HG03520 (cell line): ENCODE measurements around the gene LRRC25.

Source experiments
- ATAC-seq: cut with Tn5 transposase; IDR thresholded peaks from one replicate; pipeline ENCODE4 v1.9.1; 2021; ENCODE audit warnings: mild to moderate bottlenecking, moderate library complexity; ENCODE audit not compliant: unreplicated experiment

The LRRC25 gene

DNA sequence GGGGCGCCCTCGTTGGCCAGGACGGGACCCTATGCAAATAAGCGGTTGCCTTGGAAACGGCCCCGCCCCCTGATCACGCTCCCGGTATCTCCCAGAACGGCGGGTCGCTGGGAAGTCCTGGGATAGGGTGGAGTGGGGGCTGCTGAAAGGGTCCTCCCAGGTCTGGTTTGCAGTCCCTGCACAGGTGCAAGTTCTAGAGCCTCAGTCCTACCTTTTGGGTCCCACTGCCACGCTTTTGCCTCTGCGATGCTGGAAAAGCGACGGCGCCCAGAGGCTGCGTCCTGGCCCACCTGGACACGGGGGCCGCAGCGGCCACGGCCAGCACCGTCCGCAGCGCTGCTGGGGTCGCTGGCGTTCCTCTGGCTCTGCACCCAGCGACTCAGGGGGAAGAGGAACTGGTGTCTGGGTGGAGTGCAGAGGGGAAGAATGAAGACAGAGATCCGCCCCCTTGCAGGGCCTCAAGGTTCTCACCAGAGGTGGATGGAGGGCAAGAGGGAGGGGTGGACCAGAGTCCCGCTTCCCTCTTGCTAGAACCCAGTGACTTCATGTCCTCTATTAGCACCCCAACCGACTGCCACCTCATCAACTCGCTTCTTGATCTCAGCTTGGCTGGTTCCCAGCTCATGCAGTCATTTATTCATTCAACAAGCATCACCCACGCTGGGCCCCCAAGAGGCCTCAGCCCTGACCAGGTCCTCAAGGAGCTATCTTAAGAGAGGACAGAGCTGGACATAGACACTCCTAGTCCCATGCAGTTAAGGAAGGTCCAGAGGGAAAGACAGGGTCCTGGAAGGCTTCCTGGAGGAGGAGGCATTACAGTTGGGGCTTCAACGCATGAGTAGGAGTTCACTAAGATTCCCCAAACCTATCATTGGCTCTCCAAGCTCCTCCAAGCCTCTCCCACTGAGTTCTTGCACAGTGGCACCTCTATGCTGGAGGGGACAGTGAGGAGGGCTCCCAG lies at the start of gene LRRC25:
LRRC25 (minus strand) TSS at position 381 of the 961 bp plus-strand sequence. CDS start 659 bp downstream, outside the sequence.
- ATAC-seq: no peak

DNA sequence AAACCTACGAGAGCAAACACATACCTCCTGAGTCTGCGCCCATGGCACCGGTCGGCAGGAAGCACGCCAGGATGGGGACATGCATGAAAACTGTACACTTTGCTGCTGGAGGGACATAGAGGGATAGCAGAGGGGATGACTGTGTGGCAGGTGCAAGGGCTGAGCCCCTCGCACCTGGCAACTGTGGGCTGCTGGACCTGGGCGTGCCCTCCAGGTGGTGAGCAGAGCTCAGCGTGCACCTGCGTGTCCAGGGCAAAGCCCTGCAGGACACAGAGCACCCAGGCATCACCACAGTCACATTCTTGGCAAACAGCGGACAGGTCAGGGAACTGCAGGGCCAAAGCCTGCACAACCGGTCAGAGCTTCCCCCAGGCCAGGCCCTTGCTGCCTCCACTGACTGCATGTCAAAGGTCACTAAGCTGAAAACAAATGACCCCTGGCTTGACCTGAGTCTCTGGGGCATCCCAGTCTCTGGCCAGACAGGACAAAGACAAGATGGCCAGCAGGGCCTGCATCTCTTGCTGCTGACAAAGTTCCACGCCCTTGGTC lies 49.5 kb upstream of the LRRC25 start:
- ATAC-seq: no peak

DNA sequence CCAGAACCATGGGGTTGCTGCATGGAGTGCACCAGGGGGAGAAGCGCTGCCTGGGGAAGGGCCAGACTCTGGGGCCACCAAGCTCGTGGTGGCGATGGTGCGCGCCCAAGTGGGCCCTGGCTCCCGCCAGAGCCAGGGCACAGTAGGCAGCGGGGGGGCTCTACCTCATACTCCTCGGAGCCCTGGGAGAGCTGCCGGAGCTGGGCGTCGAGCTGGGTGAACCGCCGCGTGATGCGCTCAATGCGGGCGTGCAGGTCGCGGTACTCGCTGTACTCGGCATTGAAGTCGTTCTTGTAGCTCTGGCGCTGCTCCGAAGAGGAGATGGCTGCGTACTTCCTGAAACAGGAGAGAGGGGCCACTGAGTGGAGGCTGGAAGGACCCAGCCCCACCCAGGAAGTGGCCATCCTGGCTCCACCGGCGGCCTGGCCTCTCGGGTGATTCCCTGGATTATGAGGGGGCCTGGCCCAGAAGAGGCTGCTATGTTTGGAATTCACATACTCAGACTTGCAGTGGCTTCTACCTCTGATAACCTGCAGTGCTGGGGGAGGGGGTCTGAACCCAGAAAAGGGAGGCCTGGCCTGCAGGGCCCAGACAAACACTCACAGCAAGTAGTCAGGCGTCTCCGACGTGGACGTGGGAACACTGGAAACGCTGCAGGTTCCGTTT lies 48.9 kb upstream of the LRRC25 start:
- no peak for ATAC-seq

DNA sequence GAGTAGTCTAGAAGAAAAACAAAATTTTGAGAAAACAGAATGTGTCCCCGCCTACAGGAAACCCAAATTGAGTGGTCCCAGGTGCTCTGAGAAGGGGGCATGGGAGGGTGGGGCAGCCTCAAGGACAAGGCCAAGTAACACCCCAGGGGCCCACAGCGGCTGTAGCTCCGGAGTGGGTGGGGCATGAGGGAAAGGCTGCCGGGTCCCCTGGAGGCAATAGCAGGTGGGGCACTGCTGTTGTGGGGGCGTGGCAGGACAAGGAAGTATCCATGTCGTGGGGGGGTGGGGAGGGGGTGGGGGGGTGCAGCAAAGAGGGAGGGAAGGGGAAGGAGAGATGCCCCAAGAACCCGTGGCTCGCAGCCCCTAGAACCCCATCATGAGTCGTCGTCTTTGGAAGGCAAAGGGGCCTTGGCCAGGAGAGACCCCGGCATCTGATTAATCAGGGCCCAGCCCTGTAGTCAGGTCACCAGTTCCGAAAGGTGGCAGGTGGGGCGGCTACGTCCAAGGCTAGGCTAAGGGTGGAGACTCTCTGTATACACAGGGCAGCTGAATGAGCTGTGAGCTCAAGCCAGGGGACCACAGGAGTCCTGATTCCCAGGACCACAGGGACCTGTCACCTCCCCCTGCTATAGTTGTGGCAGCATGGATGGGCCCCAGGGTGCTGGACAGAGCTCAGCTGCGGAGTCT lies 48.0 kb upstream of the LRRC25 start:
- ATAC-seq: no peak

DNA sequence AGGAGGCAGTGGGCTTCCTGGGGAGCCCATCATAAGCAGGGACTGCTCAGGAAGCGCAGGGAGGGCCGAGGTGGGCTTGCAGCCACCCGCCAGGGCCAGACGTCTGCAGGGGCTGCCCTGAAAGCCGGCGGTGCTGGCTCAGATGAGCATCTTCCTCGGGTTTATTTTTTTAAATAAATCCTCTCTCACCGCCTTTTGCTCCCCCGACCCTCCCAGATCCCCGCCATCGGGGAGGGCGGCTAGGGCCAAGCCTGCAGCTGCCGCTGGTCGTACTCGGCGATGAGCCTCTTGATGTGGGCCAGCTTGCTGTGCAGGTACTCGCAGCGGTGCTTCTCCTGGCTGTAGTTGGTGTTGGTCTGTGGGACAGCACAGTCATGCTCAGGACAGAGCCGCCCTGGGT lies 47.1 kb upstream of the LRRC25 start:
- no peak for ATAC-seq

DNA sequence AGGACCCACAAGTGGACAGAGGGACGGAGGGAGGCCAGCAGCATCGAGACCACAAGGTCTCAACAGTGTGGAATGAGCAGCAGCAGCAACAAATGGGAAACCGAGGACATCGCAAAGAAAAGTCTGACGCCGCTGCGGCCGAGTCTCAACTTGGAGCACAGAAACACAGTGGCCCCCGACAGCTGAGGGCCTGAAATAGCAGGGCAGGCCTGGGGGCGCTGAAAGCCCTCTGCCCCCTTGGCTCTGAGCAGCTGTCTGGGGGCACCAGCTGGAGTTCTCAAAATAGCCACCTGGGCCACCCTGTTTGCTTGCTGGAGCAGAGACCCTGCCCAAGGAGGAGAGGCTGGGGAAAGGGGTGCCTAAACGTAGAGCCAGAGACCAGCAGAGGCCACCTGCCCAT lies 46.4 kb upstream of the LRRC25 start:
- ATAC-seq: no peak

DNA sequence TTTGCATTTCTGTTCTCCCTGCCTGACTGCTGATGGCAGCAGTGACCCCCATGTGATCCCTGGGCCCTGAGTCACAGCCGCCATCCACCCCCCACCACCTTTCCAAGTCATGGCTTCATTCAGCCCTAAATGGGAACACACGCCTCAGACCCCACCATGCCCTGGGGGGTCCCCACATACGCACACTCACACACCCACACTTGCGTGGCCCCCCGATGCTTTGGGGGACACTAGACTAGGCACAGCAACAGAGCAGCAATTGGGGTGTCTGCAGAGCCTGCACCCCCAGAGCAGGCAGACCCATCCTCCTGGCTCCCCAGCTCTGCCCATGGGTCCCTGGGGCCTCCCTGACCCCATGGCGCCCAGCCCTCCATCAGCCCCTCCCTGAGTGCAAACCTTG lies 46.0 kb upstream of the LRRC25 start:
- ATAC-seq: no peak

DNA sequence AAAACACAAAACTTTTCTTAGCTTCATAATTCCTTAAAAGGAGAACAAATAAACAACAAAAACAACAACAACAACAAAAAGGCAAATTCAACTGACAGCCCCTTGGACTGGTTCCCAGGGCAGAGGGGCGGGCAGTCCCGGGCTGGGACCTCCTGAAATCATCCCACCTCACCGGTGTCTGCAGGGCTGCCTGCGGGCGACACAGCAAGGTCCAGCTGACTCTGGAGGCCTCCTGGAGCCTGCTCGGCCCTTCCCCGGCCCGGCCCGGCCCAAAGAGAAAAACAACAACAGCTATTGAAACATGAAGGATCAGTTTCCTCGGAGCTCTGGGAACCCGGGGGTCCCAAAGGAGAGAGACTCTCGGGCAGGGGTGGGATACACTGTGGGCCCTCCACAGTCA lies 45.5 kb upstream of the LRRC25 start:
- ATAC-seq: no peak

DNA sequence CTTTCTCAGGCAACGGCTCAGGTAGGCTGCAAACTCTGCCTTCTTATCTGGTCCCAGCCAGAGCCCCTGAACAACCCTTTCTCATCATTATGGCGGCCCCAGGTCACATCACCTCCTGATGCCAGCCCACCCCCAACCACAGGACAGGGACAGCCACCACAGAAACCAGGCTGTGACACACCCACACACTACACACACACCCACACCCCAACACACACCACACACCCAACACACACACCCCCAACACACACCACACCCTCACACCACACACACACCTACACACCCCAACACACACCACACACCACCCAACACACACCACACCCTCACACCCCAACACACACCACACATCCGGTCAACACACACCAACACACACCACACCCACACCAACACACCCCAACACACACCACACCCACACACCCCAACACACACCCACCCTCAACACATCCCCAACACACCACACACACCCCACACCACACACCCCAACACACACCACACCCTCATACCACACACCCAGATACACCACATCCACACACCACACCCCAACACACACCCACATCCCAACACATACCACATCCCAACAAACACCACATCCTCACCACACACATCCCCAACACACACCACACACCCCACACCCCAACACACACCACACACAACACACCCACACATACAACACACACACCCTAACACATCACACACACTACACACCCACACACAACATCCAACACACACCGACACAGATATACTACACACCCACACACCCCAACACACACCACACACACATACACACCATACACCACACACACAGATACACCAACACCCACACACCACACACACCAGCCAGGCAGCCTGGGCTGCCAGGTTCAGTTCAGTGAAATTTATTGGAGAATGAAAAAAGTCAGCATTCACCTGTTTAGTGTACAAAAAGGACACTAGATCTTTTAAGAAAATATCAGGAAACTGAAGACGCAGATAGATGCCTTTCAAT lies 44.7 kb upstream of the LRRC25 start:
- no peak for ATAC-seq

DNA sequence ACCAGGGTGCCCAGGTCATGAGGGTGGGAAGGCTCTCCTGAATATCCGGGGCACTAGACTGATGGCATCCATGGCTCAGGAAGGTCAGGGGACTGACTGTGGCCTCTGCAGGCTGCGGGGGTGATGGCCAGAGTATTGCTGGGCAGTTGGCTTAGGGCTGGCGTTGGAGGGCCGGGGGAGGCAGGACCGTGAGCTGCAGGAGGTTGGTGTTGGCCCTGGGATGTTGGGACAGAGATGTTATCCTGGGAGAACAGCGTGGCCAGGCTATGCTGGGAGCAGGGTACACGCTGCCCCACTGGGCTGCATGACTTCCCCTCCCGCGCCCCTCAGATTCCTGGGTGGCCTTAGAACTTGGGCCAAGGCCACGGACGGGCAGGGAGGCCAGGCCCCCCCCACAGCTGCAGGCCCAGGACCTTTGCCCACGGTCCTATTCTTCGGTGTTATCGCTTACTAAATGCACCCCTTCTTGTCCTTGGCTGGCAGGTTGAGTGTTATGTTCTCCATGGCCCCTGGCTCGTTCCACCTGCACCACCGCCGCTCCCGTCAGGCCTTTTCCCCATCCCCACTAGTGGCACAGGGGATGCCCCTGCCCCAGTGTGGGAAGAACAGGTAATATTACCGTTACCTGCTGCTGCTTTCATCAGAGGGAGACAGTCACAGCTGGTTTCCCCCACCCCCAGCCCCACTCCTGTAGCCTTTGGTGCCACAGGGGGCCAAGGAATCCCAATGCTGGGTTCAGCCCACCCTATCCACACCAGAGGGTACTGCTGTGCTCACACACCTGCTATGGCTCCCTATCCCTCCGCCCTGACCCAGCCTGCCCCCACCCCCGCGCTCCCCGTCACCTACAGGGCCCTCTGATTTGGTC lies 43.7 kb upstream of the LRRC25 start:
- ATAC-seq: no peak

DNA sequence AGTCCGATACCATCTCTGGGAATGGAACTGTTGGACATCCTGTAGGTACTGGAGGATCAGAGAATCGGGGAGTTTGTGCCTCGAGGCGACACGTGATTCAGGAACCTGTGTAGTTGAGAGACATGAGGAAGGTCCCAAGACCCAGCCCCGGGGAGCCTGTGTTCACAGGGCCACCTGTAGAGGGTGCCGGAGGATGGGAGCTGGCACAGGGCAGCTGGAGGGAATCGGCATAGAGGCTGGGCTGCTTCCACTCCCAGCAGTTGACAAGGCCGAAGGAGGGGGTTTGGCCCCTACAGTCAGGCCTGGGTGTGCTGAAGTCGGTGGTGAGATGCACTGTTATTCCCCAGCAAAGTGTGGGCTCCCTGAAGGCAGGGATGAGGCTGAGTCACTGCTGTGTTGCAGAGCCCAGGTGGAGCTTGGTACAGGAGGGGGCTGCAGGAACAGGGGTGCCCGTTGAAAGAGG lies 43.0 kb upstream of the LRRC25 start:
- ATAC-seq: no peak

DNA sequence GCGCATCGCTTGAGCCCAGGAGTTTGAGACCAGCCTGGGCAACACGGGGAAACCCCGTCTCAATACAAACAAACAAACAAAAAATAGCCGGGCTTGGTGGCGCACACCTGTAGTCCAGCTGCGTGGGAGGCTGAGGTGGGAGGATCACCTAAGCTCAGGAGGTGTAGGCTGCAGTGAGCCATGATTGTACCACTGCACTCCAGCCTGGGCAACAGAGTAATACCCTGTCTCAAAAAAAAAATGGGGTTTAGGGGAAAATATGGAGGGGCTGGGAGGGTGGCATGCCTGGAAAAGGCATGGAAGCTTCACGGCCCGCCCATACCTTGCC lies 42.5 kb upstream of the LRRC25 start:
- no peak for ATAC-seq

DNA sequence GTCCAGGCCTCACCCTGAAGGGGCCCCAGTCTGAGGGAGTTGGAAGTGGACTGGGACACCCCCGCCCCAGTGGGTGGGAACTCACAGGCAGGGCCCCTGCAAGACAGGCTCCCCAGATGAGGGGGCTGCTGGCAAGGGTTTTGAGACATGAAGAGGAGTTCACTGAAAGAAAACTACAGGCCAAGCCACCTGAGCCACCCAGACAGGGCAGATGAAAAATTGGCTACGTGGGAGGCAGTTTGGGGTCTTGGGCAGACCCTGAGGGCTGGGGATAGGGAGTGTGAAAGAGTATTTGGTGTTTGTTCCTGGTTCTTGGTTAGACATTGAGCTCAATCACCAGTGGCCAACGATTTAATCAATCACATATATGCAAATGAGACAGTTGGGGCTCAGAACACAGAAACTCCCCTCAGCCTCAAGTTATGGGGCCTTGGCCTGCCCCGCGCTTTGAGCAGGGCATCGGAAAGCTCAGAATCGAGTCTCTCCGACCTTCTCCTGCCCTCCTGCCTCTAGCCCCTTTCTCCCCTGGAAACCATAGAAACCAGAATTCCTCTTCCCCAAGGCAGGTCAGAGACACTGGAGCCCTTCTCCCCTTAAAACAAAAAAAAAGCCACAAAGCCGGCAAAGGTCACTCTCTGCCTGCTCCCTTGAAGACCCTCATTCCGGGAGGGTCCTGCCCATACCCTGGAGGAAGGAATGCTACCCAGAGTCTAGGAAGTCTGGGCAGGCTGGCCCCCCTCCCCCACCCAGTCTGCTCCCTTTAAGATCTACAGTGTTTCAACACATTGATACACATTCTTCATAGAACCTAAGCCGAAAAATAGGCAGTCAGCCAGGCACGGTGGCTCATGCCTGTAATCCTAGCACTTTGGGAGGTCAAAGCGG lies 41.8 kb upstream of the LRRC25 start:
- no peak for ATAC-seq

DNA sequence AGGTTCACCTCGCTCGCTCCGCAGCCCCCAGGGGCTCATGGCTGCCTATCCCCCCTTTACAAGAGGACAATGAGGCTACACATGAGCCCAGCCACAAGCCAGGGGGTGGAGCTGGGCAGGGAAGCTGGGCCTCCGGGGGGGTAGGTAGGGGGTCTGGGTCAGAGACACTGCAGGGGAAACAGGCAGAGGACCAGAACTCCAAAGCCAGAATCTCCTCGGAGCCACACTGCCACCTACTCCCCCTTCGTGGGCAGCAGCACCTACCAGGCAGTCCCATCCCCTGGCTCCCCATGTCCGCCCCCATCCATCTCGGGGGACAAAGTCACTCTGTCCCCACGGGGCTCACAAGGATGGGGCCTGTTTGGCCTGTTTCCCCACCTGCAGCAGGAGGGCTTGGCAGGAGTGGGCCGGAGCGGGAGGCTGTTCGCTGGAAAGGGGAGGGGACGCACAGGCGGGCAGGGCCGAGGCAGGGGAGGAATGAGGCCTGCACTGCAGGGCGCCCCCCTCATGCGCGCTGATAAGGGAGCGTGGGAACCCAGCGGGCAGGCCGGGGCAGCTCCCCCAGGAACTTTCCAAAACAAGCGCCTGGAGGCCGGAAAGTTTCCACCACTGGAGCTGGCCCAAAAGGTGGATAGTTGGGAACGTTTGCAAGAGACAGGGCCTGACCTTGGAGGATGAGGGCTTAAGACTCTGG lies 41.1 kb upstream of the LRRC25 start:
- ATAC-seq: no peak

DNA sequence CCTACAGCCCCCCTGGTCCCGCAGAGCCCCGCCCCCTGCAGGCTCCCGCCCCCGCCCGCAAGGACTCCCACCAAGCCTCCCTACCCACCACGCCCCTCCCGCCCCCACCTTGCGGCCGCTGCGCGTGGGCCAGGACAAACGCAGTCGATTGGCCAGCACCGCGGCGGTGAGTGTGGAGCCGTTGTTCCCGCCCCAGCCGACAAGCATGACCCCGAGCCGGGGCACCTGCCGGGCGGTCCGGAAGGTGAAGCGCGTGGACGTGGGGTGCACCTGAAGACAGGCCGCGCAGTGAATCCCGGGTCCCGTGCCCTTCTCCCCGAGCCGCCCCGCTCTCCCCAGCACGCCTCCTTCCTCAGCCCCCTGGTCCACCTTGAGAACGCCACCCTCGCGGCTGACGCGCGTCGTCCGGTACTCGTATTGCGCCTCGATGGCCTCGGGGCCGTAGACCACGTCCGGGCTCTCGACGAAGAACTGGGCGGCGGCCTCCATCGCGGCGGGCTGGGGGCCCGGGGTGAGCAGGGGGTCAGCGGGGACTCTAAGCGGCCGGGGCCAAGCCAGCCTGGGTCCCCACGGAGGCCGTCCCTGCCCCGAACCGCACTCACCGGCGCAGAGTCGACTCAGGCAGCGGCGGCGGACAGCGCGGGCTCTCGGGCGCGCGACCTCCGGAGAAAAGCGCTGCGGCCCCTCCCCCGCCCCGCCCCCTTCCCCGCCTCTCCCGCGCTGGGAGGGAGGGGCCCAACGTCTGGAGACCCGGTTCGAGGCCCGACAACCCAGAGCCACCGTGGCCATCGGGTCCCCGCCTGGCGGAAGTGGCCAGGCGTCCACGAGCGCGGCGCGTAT lies 40.3 kb upstream of the LRRC25 start, which contains the start of gene ISYNA1:
ISYNA1 (minus strand) TSS at position 643 of the 840 bp plus-strand sequence; CDS start at position 489, 154 bp downstream.
- ATAC-seq: no peak

DNA sequence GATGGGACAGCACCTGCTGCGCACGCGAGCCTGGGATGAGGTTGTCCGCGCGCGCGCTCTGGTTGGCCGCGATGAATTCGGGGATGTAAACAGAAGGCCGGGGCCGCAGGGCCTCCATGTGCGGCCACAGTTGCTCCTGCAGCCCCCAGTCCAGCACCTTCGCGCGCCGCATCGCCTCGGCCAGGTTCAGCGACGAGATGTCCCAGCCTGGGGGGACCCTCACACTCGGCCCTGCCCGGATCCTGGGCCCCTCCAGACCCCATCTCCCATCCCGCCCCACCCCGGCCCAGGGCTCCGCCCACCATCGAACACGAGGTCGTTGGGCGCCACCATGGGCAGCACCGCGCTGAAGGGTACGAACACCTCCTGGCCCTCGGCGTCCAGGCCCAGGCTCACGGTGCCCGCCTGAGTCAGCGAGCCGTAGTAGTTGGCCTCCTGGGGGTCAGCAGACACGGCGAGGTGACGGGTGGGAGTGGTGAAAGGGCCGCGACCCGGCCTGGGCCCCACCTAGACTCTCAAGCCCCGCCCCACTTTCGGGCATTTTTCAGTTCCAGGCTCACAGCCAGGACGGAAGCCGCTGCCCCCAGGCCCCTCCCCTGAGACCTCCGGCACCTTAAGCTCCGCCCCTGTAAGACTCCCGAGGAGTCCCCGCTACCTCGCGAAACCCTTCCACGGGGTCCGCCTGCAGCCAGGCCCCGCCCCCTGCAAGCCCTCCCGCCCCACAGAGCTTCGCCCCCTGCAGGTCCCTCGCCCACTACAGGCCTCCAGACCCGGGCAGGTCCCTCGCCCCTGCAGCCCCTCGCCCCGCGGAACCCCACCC lies 39.5 kb upstream of the LRRC25 start:
- no peak for ATAC-seq
